GM23338 (cell line): ENCODE data around the gene SPOPL. TPM values are rescaled to one million over a fixed set of nuclear protein-coding genes. Genes with fewer than 3 reads are reported as not detected.

Source experiments
- ATAC-seq: fragments of 200-7000 bp; cut with Tn5 transposase; 3 replicates; pipeline ENCODE4 v1.9.1; 2020
- DNase-seq: peaks from one replicate; pipeline ENCODE4 v3.0.0-alpha.2; 2015; ENCODE audit warnings: low spot score
- H2AFZ ChIP-seq: fragments of 200-600 bp; sonication (generic); 2 replicates; pipeline ENCODE4 v1.8.0; 2016; ENCODE audit warnings: antibody characterized with exemption, mild to moderate bottlenecking, moderate library complexity
- H3F3A ChIP-seq: fragments of 200-600 bp; sonication (generic); replicated peaks from 2 replicates; pipeline ENCODE4 v1.8.0; 2017; ENCODE audit warnings: antibody characterized with exemption, mixed run types, low read depth
- H3K27ac ChIP-seq: fragments of 200-600 bp; sonication (generic); 2 replicates; pipeline ENCODE4 v1.6.1; 2016; ENCODE audit warnings: low read depth
- H3K27me3 ChIP-seq: fragments of 200-600 bp; sonication (generic); 2 replicates; pipeline ENCODE4 v1.8.0; 2016; ENCODE audit warnings: mild to moderate bottlenecking, mixed run types, moderate library complexity; ENCODE audit not compliant: insufficient read depth
- H3K36me3 ChIP-seq: fragments of 200-600 bp; sonication (generic); 2 replicates; pipeline ENCODE4 v1.8.0; 2016; ENCODE audit warnings: mild to moderate bottlenecking; ENCODE audit not compliant: insufficient read depth
- H3K4me1 ChIP-seq: fragments of 200-600 bp; sonication (generic); 2 replicates; pipeline ENCODE4 v1.8.0; 2016; ENCODE audit warnings: mild to moderate bottlenecking, moderate library complexity; ENCODE audit not compliant: insufficient read depth
- H3K4me2 ChIP-seq: fragments of 200-600 bp; sonication (generic); 2 replicates; pipeline ENCODE4 v1.7.1; 2017; ENCODE audit warnings: mixed run types
- H3K4me3 ChIP-seq: fragments of 200-600 bp; sonication (generic); 2 replicates; pipeline ENCODE4 v1.6.1; 2016; ENCODE audit warnings: mixed run types
- H3K79me2 ChIP-seq: fragments of 200-600 bp; sonication (generic); replicated peaks from 2 replicates; pipeline ENCODE4 v1.8.0; 2017; ENCODE audit warnings: mild to moderate bottlenecking; ENCODE audit not compliant: insufficient read depth
- H3K9me2 ChIP-seq: fragments of 200-600 bp; sonication (generic); 2 replicates; pipeline ENCODE4 v1.8.0; 2017; ENCODE audit not compliant: insufficient read depth
- H4K20me1 ChIP-seq: fragments of 200-600 bp; sonication (generic); replicated peaks from 2 replicates; pipeline ENCODE4 v1.8.0; 2017; ENCODE audit warnings: mild to moderate bottlenecking; ENCODE audit not compliant: insufficient read depth
- H3K27ac Mint-ChIP-seq: 2 replicates; pipeline ENCODE4 v1.8.0; 2020; ENCODE audit warnings: inconsistent platforms, mild to moderate bottlenecking, moderate library complexity, mixed read lengths
- H3K27me3 Mint-ChIP-seq: 3 replicates; pipeline ENCODE4 v1.8.0; 2022; ENCODE audit warnings: low read depth, mild to moderate bottlenecking, moderate library complexity, mixed read lengths, inconsistent platforms; ENCODE audit not compliant: insufficient read depth, poor library complexity
- H3K36me3 Mint-ChIP-seq: 3 replicates; pipeline ENCODE4 v1.8.0; 2021; ENCODE audit warnings: low read depth, mild to moderate bottlenecking, inconsistent platforms, moderate library complexity, mixed read lengths
- H3K4me1 Mint-ChIP-seq: 3 replicates; pipeline ENCODE4 v1.8.0; 2020; ENCODE audit warnings: mild to moderate bottlenecking, inconsistent platforms, mixed read lengths
- H3K4me3 Mint-ChIP-seq: 3 replicates; pipeline ENCODE4 v1.8.0; 2021; ENCODE audit warnings: moderate library complexity, mild to moderate bottlenecking, inconsistent platforms, mixed read lengths
- H3K9me3 Mint-ChIP-seq: 3 replicates; pipeline ENCODE4 v1.8.0; 2020; ENCODE audit warnings: moderate library complexity, mild to moderate bottlenecking, inconsistent platforms, mixed read lengths
- EZH2 ChIP-seq: fragments of 200-600 bp; sonication (generic); IDR thresholded peaks from one replicate; pipeline ENCODE4 v1.8.0; 2017; ENCODE audit warnings: antibody characterized with exemption, mild to moderate bottlenecking, low read depth; ENCODE audit not compliant: unreplicated experiment
- EZH2phosphoT487 ChIP-seq: fragments of 200-600 bp; sonication (generic); IDR thresholded peaks from one replicate; pipeline ENCODE4 v1.8.1; 2018; ENCODE audit warnings: antibody characterized with exemption; ENCODE audit not compliant: unreplicated experiment
- POLR2AphosphoS5 ChIP-seq: IDR thresholded peaks from 2 replicates; pipeline ENCODE4 v1.6.1; 2016; ENCODE audit warnings: antibody characterized with exemption, low read depth
- REST ChIP-seq: IDR thresholded peaks from one replicate; pipeline ENCODE4 v1.6.1; 2018; ENCODE audit warnings: antibody characterized with exemption; ENCODE audit not compliant: unreplicated experiment
- ZNF331 ChIP-seq: fragments of 250-450 bp; sonication (Bioruptor Pico); IDR thresholded peaks from 2 replicates; pipeline ENCODE4 v1.5.0; 2020; ENCODE audit warnings: low read depth, mild to moderate bottlenecking, moderate library complexity
- polyA plus RNA-seq: library from polyadenylated mRNA; unstranded; fragments of >200 nt; fragmentation: Nextera tagmentation; extraction: Ambion mirVana; gene quantifications from 2 replicates; pipeline ENCODE4 v1.2.1, GENCODE V29; 2016
- total RNA-seq: library from RNA; depleted of rRNA; stranded (reverse); fragments of >200 nt; shearing (Covaris generic); gene quantifications from 2 replicates; pipeline ENCODE4 v1.2.3, GENCODE V29; 2014
- TF ChIP-seq, protein P1 (sequence below), 2 experiments: fragments of 200-600 bp in 1 of 2; sonication (generic) in 1 of 2; conservative IDR thresholded peaks; 2 replicates each; pipeline versions ENCODE4 v1.5.1 to v1.6.1; 2016 to 2017; ENCODE audit warnings: antibody characterized with exemption in 2 of 2, low read depth in 2 of 2, mild to moderate bottlenecking in 2 of 2, moderate library complexity in 1 of 2
- TF ChIP-seq, protein P2 (sequence below): IDR thresholded peaks from 2 replicates; pipeline ENCODE4 v1.6.1; 2016; ENCODE audit warnings: antibody characterized with exemption

Gene SPOPL
- total and polyA plus RNA-seq, 2 experiments from 2014 or later: 4.5 to 15.4 TPM

DNA sequence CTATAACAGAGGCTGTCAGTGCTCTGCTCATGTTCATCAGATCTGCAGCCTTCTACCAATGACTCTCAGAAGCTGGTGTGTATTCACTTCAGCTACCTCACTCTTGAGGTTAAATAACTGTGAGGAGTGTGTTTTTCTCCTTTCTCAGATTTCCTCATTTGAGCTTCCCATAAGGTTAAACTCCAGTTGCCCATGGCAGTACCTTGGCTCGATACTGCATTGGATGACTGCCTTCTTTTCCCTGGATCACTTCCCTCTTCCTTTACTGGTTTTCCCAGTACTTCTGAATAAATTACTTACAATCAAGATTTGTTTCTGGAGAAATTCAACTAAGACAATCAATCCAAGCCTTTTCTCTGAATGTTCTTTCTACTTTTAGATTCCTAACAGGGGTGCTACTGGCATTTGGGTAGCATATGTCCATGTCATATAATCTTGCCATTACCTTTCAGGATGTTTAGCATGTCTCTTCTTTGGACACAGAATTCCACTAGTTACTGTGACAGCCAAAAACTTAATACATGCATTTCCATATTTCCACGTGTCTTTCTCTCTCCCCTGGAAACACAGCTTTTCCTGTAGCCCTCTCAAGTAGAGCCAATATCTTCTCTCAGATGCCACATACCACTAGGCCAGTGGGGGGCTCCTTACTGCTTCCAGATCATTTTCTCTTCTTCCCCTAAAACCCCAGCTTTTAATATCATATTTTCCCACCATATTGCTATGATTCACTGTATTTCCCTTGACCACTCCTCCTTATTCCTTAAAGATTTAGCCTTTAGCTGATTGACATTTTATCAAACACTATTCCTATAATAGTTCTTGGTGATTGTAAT is 15.0 kb upstream of the SPOPL start:
- Mint-ChIP-seq H3K4me1 (no peaks in the 10 kb centered on the region), H3K4me3 (no peak overlapping the region), H3K27ac (no peak overlapping the region), H3K27me3 (no peaks in the 10 kb centered on the region), H3K36me3 (peaks cover 5% of the 10 kb centered on the region; the same call in 1 of the 3 replicates), H3K9me3 (peaks cover 4% of the 10 kb centered on the region; the same call in 2 of the 3 replicates)
- ATAC-seq (peak; percentile 62), DNase-seq (peak; percentile 48)
- H3K9me2 ChIP-seq: no peaks in the 10 kb centered on the region
- no peak overlapping the region for H3K4me2 ChIP-seq
- H3K27ac ChIP-seq: no peak overlapping the region
- no peaks in the 10 kb centered on the region for H3F3A ChIP-seq
- no peak for TF ChIP-seq ZNF331 (CRISPR knock-in tag)
- TF ChIP-seq, protein P1, sequence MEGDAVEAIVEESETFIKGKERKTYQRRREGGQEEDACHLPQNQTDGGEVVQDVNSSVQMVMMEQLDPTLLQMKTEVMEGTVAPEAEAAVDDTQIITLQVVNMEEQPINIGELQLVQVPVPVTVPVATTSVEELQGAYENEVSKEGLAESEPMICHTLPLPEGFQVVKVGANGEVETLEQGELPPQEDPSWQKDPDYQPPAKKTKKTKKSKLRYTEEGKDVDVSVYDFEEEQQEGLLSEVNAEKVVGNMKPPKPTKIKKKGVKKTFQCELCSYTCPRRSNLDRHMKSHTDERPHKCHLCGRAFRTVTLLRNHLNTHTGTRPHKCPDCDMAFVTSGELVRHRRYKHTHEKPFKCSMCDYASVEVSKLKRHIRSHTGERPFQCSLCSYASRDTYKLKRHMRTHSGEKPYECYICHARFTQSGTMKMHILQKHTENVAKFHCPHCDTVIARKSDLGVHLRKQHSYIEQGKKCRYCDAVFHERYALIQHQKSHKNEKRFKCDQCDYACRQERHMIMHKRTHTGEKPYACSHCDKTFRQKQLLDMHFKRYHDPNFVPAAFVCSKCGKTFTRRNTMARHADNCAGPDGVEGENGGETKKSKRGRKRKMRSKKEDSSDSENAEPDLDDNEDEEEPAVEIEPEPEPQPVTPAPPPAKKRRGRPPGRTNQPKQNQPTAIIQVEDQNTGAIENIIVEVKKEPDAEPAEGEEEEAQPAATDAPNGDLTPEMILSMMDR (conservative IDR thresholded peaks at IDR 0.05; ENCODE audit: low read depth in 2 of 2): peak; percentile 45 to 63
- H3K4me1 ChIP-seq: no peaks in the 10 kb centered on the region
- no peaks in the 10 kb centered on the region for H3K27me3 ChIP-seq
- H3K79me2 ChIP-seq: no peaks in the 10 kb centered on the region
- H2AFZ ChIP-seq: no peak overlapping the region
- no peak overlapping the region for H3K4me3 ChIP-seq
- H4K20me1 ChIP-seq: no peaks in the 10 kb centered on the region
- no peaks in the 10 kb centered on the region for H3K36me3 ChIP-seq

DNA sequence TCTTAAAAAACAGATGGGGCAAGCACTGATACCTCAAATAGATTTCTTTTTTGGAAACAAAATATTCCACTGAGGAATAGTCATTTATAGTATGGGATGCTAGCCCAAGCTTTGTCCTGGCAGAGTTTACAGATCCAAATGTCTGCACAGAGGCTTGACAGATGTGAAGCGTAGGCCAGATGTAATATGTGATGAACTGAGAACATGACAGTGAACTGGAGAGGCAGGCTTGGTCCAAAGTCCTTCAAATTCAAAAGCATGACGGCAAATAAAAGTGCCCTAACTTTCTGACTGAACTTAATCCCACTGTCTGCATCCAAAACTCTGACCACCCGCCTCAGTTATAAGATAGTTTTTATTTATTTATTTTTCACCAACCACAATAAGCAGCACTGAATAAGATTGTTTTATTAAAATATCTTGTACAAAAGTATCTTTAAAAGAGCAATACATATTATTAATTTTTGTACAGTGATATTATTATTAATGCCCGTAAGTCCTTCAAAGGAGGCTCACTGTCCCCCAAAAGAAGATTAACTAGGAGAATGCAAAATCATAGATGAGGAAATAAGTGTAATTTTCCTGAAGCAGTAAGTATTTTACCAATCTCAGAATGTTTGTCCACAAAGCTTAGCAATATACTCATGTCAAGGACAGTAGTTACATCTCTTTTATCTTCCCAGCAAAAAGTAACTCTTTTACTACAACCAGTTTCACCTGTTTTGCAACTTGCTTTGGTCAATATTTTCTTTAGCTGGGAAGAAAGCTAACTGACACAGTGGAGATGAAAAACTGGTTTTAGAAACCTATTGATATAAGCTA is 10.7 kb upstream of the SPOPL start:
- TF ChIP-seq ZNF331 (CRISPR knock-in tag): no peak
- TF ChIP-seq REST: no peak
- TF ChIP-seq POLR2AphosphoS5: no peak
- no peak for TF ChIP-seq EZH2phosphoT487
- TF ChIP-seq EZH2: no peak
- TF ChIP-seq, protein P2, sequence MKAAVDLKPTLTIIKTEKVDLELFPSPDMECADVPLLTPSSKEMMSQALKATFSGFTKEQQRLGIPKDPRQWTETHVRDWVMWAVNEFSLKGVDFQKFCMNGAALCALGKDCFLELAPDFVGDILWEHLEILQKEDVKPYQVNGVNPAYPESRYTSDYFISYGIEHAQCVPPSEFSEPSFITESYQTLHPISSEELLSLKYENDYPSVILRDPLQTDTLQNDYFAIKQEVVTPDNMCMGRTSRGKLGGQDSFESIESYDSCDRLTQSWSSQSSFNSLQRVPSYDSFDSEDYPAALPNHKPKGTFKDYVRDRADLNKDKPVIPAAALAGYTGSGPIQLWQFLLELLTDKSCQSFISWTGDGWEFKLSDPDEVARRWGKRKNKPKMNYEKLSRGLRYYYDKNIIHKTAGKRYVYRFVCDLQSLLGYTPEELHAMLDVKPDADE: no peak
- Histone ChIP-seq H3K4me3 (no peak overlapping the region), H4K20me1 (no peaks in the 10 kb centered on the region), H3K4me2 (no peak overlapping the region), H3K9me2 (no peaks in the 10 kb centered on the region; the same call in 1 of the 2 replicates), H3K27ac (no peak overlapping the region), H3F3A (no peaks in the 10 kb centered on the region), H3K79me2 (no peaks in the 10 kb centered on the region), H3K36me3 (no peaks in the 10 kb centered on the region), H2AFZ (no peak overlapping the region), H3K4me1 (peaks cover 11% of the 10 kb centered on the region; the same call in 1 of the 2 replicates), H3K27me3 (no peaks in the 10 kb centered on the region)
- Mint-ChIP-seq H3K4me1 (peaks cover 24% of the 10 kb centered on the region), H3K4me3 (no peak overlapping the region), H3K9me3 (no peaks in the 10 kb centered on the region), H3K36me3 (no peaks in the 10 kb centered on the region; the same call in 2 of the 3 replicates), H3K27ac (no peak overlapping the region), H3K27me3 (no peaks in the 10 kb centered on the region)
- DNase-seq (no peak), ATAC-seq (no peak)
